ENCODE measurements around the gene TPST1. TPM values are rescaled to one million over a fixed set of nuclear protein-coding genes. Genes with fewer than 3 reads are reported as not detected.
A peak's percentile ranks its signal among the peaks of the same experiment; 100 is the strongest.

The TPST1 gene
- total and polyA plus RNA-seq, 4 donors = 7.2 to 56.7 (median 34.5) TPM

DNA sequence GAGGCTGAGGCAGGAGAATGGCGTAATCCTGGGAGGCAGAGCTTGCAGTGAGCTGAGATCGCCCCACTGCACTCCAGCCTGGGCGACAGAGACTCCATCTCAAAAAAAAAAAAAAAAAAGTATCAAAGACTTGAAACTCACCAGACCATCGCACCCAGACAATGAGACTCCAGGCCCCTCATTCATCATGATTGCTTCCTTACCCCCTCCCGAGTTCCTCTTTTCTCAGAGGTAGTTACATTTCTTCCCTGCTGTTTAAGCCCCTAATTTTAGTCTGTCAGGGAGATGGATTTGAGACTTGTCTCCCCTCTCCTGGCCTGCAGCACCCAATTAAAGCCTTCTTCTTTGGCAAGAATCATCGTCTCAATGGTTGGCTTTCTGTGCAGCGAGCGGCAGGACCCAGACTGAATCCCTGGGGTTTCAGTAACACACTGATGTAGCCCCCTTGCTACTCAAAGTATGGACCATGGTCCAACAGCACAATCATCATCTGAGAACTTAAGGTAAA, 19.4 kb upstream of the TPST1 start:
- Histone ChIP-seq H3K4me3 (no peak overlapping the region), H3K4me1 (ENCODE audit: control insufficient read depth in 5 of 5, insufficient read depth in 5 of 5, low read length in 5 of 5) (no peaks in the 10 kb centered on the region), H3K36me3 (ENCODE audit: control insufficient read depth in 4 of 4, insufficient read depth in 4 of 4, low read length in 4 of 4) (no peaks in the 10 kb centered on the region), H3K27ac (ENCODE audit: low read depth in 1 of 2, low read length in 1 of 2) (no peak overlapping the region), H3K9me3 (ENCODE audit: control insufficient read depth in 4 of 4, insufficient read depth in 3 of 4, low read length in 3 of 4) (peaks cover 0 to 2% (median 0%) of the 10 kb centered on the region in 4 donors), H3K9ac (ENCODE audit: insufficient read depth in 1 of 2, low read length in 2 of 2) (no peak overlapping the region), H3K27me3 (ENCODE audit: control insufficient read depth in 3 of 3, insufficient read depth in 3 of 3, low read length in 2 of 3) (no peaks in the 10 kb centered on the region)
- ATAC-seq (ENCODE audit: insufficient read depth, low FRiP score) (no peak), DNase-seq (no peak)
- TF ChIP-seq, protein P1, sequence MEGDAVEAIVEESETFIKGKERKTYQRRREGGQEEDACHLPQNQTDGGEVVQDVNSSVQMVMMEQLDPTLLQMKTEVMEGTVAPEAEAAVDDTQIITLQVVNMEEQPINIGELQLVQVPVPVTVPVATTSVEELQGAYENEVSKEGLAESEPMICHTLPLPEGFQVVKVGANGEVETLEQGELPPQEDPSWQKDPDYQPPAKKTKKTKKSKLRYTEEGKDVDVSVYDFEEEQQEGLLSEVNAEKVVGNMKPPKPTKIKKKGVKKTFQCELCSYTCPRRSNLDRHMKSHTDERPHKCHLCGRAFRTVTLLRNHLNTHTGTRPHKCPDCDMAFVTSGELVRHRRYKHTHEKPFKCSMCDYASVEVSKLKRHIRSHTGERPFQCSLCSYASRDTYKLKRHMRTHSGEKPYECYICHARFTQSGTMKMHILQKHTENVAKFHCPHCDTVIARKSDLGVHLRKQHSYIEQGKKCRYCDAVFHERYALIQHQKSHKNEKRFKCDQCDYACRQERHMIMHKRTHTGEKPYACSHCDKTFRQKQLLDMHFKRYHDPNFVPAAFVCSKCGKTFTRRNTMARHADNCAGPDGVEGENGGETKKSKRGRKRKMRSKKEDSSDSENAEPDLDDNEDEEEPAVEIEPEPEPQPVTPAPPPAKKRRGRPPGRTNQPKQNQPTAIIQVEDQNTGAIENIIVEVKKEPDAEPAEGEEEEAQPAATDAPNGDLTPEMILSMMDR (IDR thresholded peaks at IDR 0.05; ENCODE audit: control extremely low read depth, extremely low read depth) = no peak
- WGBS, 2 donors = 94% methylated on average over 8 of the region's 8 CpGs

DNA sequence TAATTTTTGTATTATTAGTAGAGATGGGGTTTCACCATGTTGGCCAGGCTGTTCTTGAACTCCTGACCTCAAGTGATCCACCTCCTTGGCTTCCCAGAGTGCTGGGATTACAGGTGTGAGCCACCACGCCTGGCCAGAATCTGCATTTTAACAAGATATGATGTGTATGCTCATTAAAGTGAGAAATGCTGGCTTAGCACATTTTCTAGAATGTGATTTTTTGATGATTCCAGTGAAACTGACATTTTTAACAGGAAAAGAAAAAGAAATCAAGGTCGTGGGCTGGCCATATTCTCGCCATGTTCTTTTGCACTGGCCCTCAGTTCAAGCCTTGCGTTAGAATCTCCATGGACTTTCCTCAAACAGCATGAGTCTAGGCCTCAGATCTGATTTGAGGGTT, 18.1 kb upstream of the TPST1 start:
- Histone ChIP-seq H3K9me3 (ENCODE audit: control insufficient read depth in 4 of 4, insufficient read depth in 3 of 4, low read length in 3 of 4) (peaks cover 0 to 2% (median 0%) of the 10 kb centered on the region in 4 donors), H3K36me3 (ENCODE audit: control insufficient read depth in 4 of 4, insufficient read depth in 4 of 4, low read length in 4 of 4) (no peaks in the 10 kb centered on the region), H3K9ac (ENCODE audit: insufficient read depth in 1 of 2, low read length in 2 of 2) (no peak overlapping the region), H3K4me3 (no peak overlapping the region), H3K27ac (ENCODE audit: low read depth in 1 of 2, low read length in 1 of 2) (no peak overlapping the region), H3K27me3 (ENCODE audit: control insufficient read depth in 3 of 3, insufficient read depth in 3 of 3, low read length in 2 of 3) (no peaks in the 10 kb centered on the region), H3K4me1 (ENCODE audit: control insufficient read depth in 5 of 5, insufficient read depth in 5 of 5, low read length in 5 of 5) (no peaks in the 10 kb centered on the region)
- TF ChIP-seq, protein P1 (IDR thresholded peaks at IDR 0.05; ENCODE audit: control extremely low read depth, extremely low read depth) = no peak
- ATAC-seq (ENCODE audit: insufficient read depth, low FRiP score) (no peak), DNase-seq (no peak)
- 92 to 96% methylated on average over 4 of the region's 4 CpGs for WGBS, 2 donors

DNA sequence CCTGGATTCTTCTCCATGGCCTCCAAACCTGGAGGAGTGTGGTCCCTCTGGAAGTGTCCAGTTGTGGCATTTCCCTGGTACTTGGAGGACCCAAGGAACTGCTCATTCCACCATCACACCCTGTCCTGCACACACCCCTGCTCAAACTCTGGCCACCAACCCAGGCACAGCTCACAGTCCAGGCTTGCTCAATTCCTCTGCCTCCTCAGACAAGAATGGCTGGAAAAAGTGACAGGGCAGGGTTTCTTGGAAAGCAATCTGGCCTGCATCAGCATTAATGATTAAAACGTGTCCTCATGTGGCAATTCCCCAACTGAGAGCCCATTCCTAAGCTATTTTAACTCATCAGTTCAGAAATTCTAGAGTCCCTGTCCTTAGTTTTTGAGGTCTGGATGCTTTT, 17.2 kb upstream of the TPST1 start:
- ATAC-seq (ENCODE audit: insufficient read depth, low FRiP score) (no peak), DNase-seq (peak; percentile 55 to 86 (median 68))
- H3K9me3 ChIP-seq (ENCODE audit: control insufficient read depth in 4 of 4, insufficient read depth in 3 of 4, low read length in 3 of 4) = peaks cover 0 to 2% (median 0%) of the 10 kb centered on the region in 4 donors
- no peaks in the 10 kb centered on the region for H3K4me1 ChIP-seq (ENCODE audit: control insufficient read depth in 5 of 5, insufficient read depth in 5 of 5, low read length in 5 of 5)
- H3K27me3 ChIP-seq (ENCODE audit: control insufficient read depth in 3 of 3, insufficient read depth in 3 of 3, low read length in 2 of 3) = no peaks in the 10 kb centered on the region
- no peak overlapping the region for H3K27ac ChIP-seq (ENCODE audit: low read depth in 1 of 2, low read length in 1 of 2)
- TF ChIP-seq, protein P1 (IDR thresholded peaks at IDR 0.05; ENCODE audit: control extremely low read depth, extremely low read depth) = no peak
- no peak overlapping the region for H3K9ac ChIP-seq (ENCODE audit: insufficient read depth in 1 of 2, low read length in 2 of 2)
- H3K4me3 ChIP-seq = no peak overlapping the region
- WGBS, 2 donors = 24 to 58% methylated on average over 1 of the region's 1 CpG
- no peaks in the 10 kb centered on the region for H3K36me3 ChIP-seq (ENCODE audit: control insufficient read depth in 4 of 4, insufficient read depth in 4 of 4, low read length in 4 of 4)

DNA sequence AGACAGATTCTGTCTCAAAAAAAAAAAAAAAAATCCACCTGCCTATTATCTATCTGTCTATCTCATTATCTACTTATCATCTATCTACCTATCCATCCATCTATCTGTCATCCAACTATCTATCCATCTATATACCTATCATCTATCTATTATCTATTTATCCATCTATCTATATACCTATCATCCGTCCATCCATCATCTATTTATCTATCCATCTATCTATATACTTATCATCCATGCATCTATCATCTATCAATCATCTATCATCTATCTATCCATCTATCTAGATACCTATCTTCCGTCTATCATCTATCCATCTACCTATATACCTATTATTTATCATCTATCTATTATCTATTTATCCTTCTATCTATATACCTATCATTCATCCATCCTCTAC, 16.5 kb upstream of the TPST1 start:
- no peak overlapping the region for H3K4me3 ChIP-seq
- peaks cover 0 to 2% (median 0%) of the 10 kb centered on the region in 4 donors for H3K9me3 ChIP-seq (ENCODE audit: control insufficient read depth in 4 of 4, insufficient read depth in 3 of 4, low read length in 3 of 4)
- H3K27ac ChIP-seq (ENCODE audit: low read depth in 1 of 2, low read length in 1 of 2) = no peak overlapping the region
- no peaks in the 10 kb centered on the region for H3K27me3 ChIP-seq (ENCODE audit: control insufficient read depth in 3 of 3, insufficient read depth in 3 of 3, low read length in 2 of 3)
- TF ChIP-seq, protein P1 (IDR thresholded peaks at IDR 0.05; ENCODE audit: control extremely low read depth, extremely low read depth) = no peak
- H3K36me3 ChIP-seq (ENCODE audit: control insufficient read depth in 4 of 4, insufficient read depth in 4 of 4, low read length in 4 of 4) = no peaks in the 10 kb centered on the region
- ATAC-seq (ENCODE audit: insufficient read depth, low FRiP score) (no peak), DNase-seq (no peak)
- no peaks in the 10 kb centered on the region for H3K4me1 ChIP-seq (ENCODE audit: control insufficient read depth in 5 of 5, insufficient read depth in 5 of 5, low read length in 5 of 5)
- 95 to 96% methylated on average over 2 of the region's 2 CpGs for WGBS, 2 donors
- H3K9ac ChIP-seq (ENCODE audit: insufficient read depth in 1 of 2, low read length in 2 of 2) = no peak overlapping the region

All from lung (tissue), 12 donors.